ENCODE data around the gene C6orf120. TPM values are rescaled to one million over a fixed set of nuclear protein-coding genes. Genes with fewer than 3 reads are reported as not detected.

Gene C6orf120
- total RNA-seq, 1 donor from 2014 or later, result 34.6 TPM

GRCh38 chr6:169741344-169741743, 39.4 kb downstream of the C6orf120 start:
- Histone ChIP-seq H3K36me3 (ENCODE audit: insufficient read depth, low read length) (no peaks in the 10 kb centered on the region), H3K27ac (ENCODE audit: low read depth, low read length) (no peak overlapping the region), H3K27me3 (ENCODE audit: insufficient read depth, low read length) (no peaks in the 10 kb centered on the region), H3K79me2 (ENCODE audit: insufficient read depth, low read length) (no peaks in the 10 kb centered on the region), H3K9me3 (ENCODE audit: insufficient read depth, low read depth, low read length) (no peaks in the 10 kb centered on the region), H3K9ac (ENCODE audit: low read length) (no peak overlapping the region), H4K20me1 (ENCODE audit: insufficient read depth, low read length) (no peaks in the 10 kb centered on the region), H2AFZ (ENCODE audit: low read depth, low read length) (no peak overlapping the region), H3K4me1 (ENCODE audit: insufficient read depth, low read length) (no peaks in the 10 kb centered on the region), H3K4me2 (ENCODE audit: low read length) (no peak overlapping the region), H3K4me3 (ENCODE audit: insufficient read depth, low read depth, low read length) (no peak overlapping the region)
- no peak overlapping the region for H3K27ac Mint-ChIP-seq (ENCODE audit: unreplicated experiment)
- no peak overlapping the region for H3K4me3 Mint-ChIP-seq (ENCODE audit: unreplicated experiment)
- H3K4me1 Mint-ChIP-seq (ENCODE audit: low read depth, unreplicated experiment), result no peaks in the 10 kb centered on the region
- DNase-seq (ENCODE audit: low read depth), result no peak
- no peak for TF ChIP-seq CTCF (IDR thresholded peaks at IDR 0.05; ENCODE audit: insufficient read depth, low read depth, low read length)
- TF ChIP-seq EZH2 (IDR thresholded peaks at IDR 0.05; ENCODE audit: insufficient read depth, low read length), result no peak
- H3K36me3 Mint-ChIP-seq (ENCODE audit: low read depth, unreplicated experiment), result no peaks in the 10 kb centered on the region
- peaks cover 7% of the 10 kb centered on the region for H3K9me3 Mint-ChIP-seq (ENCODE audit: unreplicated experiment)
- no peak for FAIRE-seq
- H3K27me3 Mint-ChIP-seq (ENCODE audit: low read depth, unreplicated experiment), result no peaks in the 10 kb centered on the region

GRCh38 chr6:169745405-169745804, 43.5 kb downstream of the C6orf120 start:
- no peak for FAIRE-seq
- H4K20me1 ChIP-seq (ENCODE audit: insufficient read depth, low read length), result no peaks in the 10 kb centered on the region
- H3K27me3 ChIP-seq (ENCODE audit: insufficient read depth, low read length), result no peaks in the 10 kb centered on the region
- no peak for TF ChIP-seq CTCF (IDR thresholded peaks at IDR 0.05; ENCODE audit: insufficient read depth, low read depth, low read length)
- no peak for TF ChIP-seq EZH2 (IDR thresholded peaks at IDR 0.05; ENCODE audit: insufficient read depth, low read length)
- no peak overlapping the region for H2AFZ ChIP-seq (ENCODE audit: low read depth, low read length)
- Mint-ChIP-seq H3K27me3 (ENCODE audit: low read depth, unreplicated experiment) (no peaks in the 10 kb centered on the region), H3K4me3 (ENCODE audit: unreplicated experiment) (no peak overlapping the region), H3K27ac (ENCODE audit: unreplicated experiment) (no peak overlapping the region), H3K36me3 (ENCODE audit: low read depth, unreplicated experiment) (no peaks in the 10 kb centered on the region), H3K9me3 (ENCODE audit: unreplicated experiment) (peaks cover 9% of the 10 kb centered on the region), H3K4me1 (ENCODE audit: low read depth, unreplicated experiment) (peaks cover 2% of the 10 kb centered on the region)
- H3K36me3 ChIP-seq (ENCODE audit: insufficient read depth, low read length), result no peaks in the 10 kb centered on the region
- DNase-seq (ENCODE audit: low read depth), result no peak
- H3K9me3 ChIP-seq (ENCODE audit: insufficient read depth, low read depth, low read length), result no peaks in the 10 kb centered on the region
- H3K4me2 ChIP-seq (ENCODE audit: low read length), result no peak overlapping the region
- no peak overlapping the region for H3K4me3 ChIP-seq (ENCODE audit: insufficient read depth, low read depth, low read length)
- H3K9ac ChIP-seq (ENCODE audit: low read length), result no peak overlapping the region
- H3K4me1 ChIP-seq (ENCODE audit: insufficient read depth, low read length), result peaks cover under 1% of the 10 kb centered on the region
- H3K79me2 ChIP-seq (ENCODE audit: insufficient read depth, low read length), result peaks cover 3% of the 10 kb centered on the region
- no peak overlapping the region for H3K27ac ChIP-seq (ENCODE audit: low read depth, low read length)

- Mint-ChIP-seq H3K36me3 (ENCODE audit: low read depth, unreplicated experiment) (no peaks in the 10 kb centered on the region), H3K9me3 (ENCODE audit: unreplicated experiment) (peaks cover 9% of the 10 kb centered on the region), H3K27me3 (ENCODE audit: low read depth, unreplicated experiment) (no peaks in the 10 kb centered on the region), H3K4me1 (ENCODE audit: low read depth, unreplicated experiment) (peaks cover 3% of the 10 kb centered on the region), H3K4me3 (ENCODE audit: unreplicated experiment) (no peak overlapping the region), H3K27ac (ENCODE audit: unreplicated experiment) (no peak overlapping the region)
- Histone ChIP-seq H3K79me2 (ENCODE audit: insufficient read depth, low read length) (peaks cover 12% of the 10 kb centered on the region), H3K27me3 (ENCODE audit: insufficient read depth, low read length) (no peaks in the 10 kb centered on the region), H3K36me3 (ENCODE audit: insufficient read depth, low read length) (no peaks in the 10 kb centered on the region), H3K4me2 (ENCODE audit: low read length) (no peak overlapping the region), H3K4me3 (ENCODE audit: insufficient read depth, low read depth, low read length) (no peak overlapping the region), H3K27ac (ENCODE audit: low read depth, low read length) (no peak overlapping the region), H3K9me3 (ENCODE audit: insufficient read depth, low read depth, low read length) (no peaks in the 10 kb centered on the region), H3K4me1 (ENCODE audit: insufficient read depth, low read length) (peaks cover 6% of the 10 kb centered on the region), H2AFZ (ENCODE audit: low read depth, low read length) (no peak overlapping the region), H3K9ac (ENCODE audit: low read length) (no peak overlapping the region), H4K20me1 (ENCODE audit: insufficient read depth, low read length) (no peaks in the 10 kb centered on the region)
- TF ChIP-seq CTCF (IDR thresholded peaks at IDR 0.05; ENCODE audit: insufficient read depth, low read depth, low read length) (no peak), EZH2 (IDR thresholded peaks at IDR 0.05; ENCODE audit: insufficient read depth, low read length) (no peak)
- DNase-seq (ENCODE audit: low read depth), result no peak
- no peak for FAIRE-seq
Measured at GRCh38 chr6:169746556-169746955, 44.6 kb downstream of the C6orf120 start.
